BLaER1 (cell line): ENCODE results near the gene PCSK4.

Experiments
- H3K27ac ChIP-seq: shearing (Covaris generic); formaldehyde crosslinking; 2 replicates; pipeline ENCODE4 v1.8.1; 2022
- H3K27me3 ChIP-seq: shearing (Covaris generic); formaldehyde crosslinking; 2 replicates; pipeline ENCODE4 v1.8.1; 2022
- H3K36me3 ChIP-seq: shearing (Covaris generic); formaldehyde crosslinking; 2 replicates; pipeline ENCODE4 v1.8.1; 2022
- H3K4me1 ChIP-seq: shearing (Covaris generic); formaldehyde crosslinking; 2 replicates; pipeline ENCODE4 v1.8.1; 2022
- H3K4me2 ChIP-seq: shearing (Covaris generic); formaldehyde crosslinking; 2 replicates; pipeline ENCODE4 v1.8.1; 2022
- H3K4me3 ChIP-seq: shearing (Covaris generic); formaldehyde crosslinking; 2 replicates; pipeline ENCODE4 v1.8.1; 2022
- H3K9ac ChIP-seq: shearing (Covaris generic); formaldehyde crosslinking; 2 replicates; pipeline ENCODE4 v1.8.1; 2022
- H3K9me3 ChIP-seq: shearing (Covaris generic); formaldehyde crosslinking; 2 replicates; pipeline ENCODE4 v1.8.1; 2022
- H4K20me1 ChIP-seq: shearing (Covaris generic); formaldehyde crosslinking; 2 replicates; pipeline ENCODE4 v1.8.1; 2022
- Cebpa-rat ChIP-seq: shearing (Covaris generic); IDR thresholded peaks from 2 replicates; pipeline ENCODE4 v1.8.1; 2022

Gene PCSK4

DNA sequence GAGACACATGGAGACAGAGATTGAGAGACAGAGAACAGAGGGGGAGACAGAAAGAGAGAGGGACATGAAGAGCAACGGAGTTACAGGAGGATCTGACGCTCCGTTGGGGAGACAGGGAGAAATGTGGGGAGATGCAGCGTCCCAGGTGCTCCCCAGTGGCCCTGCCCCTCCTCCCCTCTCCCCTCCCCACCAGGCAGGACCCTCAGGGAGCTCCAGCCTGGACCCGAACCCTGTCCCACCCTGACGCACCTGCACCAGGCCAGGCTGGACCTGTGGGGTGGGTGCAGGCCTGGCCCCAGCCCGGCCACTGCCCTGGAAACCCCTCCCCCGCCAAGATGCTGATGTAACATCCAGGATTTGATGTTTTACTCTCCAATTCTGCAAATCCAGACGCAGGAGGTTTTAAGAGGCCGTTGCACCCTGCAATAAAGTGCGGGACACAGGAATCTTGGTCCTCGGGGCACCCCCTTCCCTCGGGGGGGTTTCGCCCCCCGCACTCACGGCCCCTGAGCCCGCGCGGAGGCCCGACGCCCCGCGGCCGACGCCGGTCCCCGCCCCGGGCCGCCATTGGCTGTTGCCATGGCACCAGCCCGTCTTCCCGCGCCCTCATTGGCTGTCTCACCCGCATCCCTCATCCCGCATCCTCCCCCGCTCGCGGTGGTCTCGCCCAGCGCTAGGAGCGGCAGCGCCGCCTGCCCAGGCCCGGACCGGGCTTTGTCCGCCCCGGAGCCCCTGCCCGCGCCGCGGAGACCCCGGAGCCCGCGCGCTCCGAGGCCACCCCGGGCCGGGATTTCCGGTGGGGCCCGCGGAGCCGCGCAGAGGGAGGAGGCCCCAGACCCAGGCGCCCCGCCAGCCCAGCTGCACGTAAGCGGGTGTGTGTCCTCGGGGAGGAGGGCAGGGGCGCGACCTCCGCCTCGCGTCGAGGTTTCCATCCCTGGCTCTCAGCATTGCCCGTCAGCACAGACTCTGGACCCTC lies 40.4 kb downstream of the PCSK4 start, which contains the start of gene APC2:
APC2 (plus strand) TSS at position 655 of the 976 bp plus-strand sequence. CDS start 2,881 bp downstream, outside the sequence.
- H3K4me1 ChIP-seq = peaks cover 37% of the 10 kb centered on the region
- peaks cover 96% of the 10 kb centered on the region for H3K27me3 ChIP-seq
- peak within 1 kb of the TSS; percentile 78 for H3K4me2 ChIP-seq
- no peak for TF ChIP-seq Cebpa-rat
- H3K9ac ChIP-seq = no peak within 1 kb of the TSS
- peaks cover 79% of the 10 kb centered on the region for H4K20me1 ChIP-seq
- no peak within 1 kb of the TSS for H3K27ac ChIP-seq
- H3K4me3 ChIP-seq = peak within 1 kb of the TSS; percentile 56
- no peaks in the 10 kb centered on the region for H3K36me3 ChIP-seq
- H3K9me3 ChIP-seq = no peaks in the 10 kb centered on the region

GRCh38 chr19:1447944-1448343 lies 42.2 kb downstream of the PCSK4 start:
- Histone ChIP-seq H4K20me1 (peaks cover 93% of the 10 kb centered on the region), H3K4me2 (no peak overlapping the region), H3K9ac (no peak overlapping the region), H3K36me3 (peaks cover 5% of the 10 kb centered on the region), H3K4me3 (no peak overlapping the region), H3K4me1 (peaks cover 31% of the 10 kb centered on the region), H3K27me3 (peaks cover 83% of the 10 kb centered on the region), H3K27ac (no peak overlapping the region), H3K9me3 (no peaks in the 10 kb centered on the region)
- TF ChIP-seq Cebpa-rat = no peak

GRCh38 chr19:1447504-1447903 lies 42.6 kb downstream of the PCSK4 start:
- TF ChIP-seq Cebpa-rat = no peak
- H3K4me3 ChIP-seq = no peak overlapping the region

DNA sequence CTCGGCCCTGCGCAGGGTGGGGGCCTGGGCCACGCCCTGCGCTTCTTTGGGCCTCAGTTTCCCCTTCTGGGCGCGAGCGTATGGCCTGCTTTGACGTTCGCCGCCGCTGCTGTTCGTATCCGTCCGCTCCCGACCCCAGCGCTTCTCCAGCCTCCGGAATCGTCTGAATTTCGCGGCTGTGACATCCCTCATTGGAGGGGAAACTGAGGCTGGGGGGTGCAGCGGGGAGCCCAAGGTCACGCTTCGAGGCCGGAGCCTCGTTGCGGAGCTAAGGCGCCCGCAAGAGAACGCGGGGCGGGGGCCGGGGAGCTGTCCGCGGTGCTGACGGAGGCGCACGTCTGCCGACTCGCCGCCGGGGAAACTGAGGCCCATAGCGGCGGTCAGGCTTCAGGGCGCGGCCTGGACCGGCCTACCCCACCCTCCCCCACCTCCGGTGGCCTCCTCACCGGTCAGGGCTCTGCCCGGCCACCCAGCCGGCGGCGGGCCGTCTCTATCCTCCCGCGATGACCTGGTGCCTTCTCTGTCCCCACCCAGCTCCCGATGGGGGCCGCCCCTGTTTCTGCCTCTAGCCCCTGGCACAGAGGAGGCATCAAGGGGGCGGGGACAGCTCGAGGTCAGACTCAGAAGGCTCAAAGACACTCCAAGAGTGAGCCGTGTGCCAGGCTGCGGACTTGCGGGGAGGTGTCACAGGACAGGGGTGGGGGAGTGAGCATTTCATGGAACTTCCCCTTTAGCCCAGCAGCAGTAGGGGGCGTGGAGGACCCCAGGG lies 43.3 kb downstream of the PCSK4 start:
- Histone ChIP-seq H3K9ac (no peak overlapping the region), H3K4me2 (0 out of 2 replicates have a peak overlapping the region, but pooled peaks have one; percentile 9), H3K9me3 (no peaks in the 10 kb centered on the region), H3K36me3 (peaks cover 15% of the 10 kb centered on the region), H3K27ac (no peak overlapping the region), H3K4me1 (peaks cover 35% of the 10 kb centered on the region), H3K27me3 (peaks cover 73% of the 10 kb centered on the region), H4K20me1 (peaks cover 93% of the 10 kb centered on the region), H3K4me3 (0 out of 2 replicates have a peak overlapping the region, but pooled peaks have one; percentile 4)
- TF ChIP-seq Cebpa-rat = no peak

More at GRCh38 chr19:1447504-1447903, 42.6 kb downstream of the PCSK4 start:
- H3K27ac ChIP-seq = no peak overlapping the region
- no peaks in the 10 kb centered on the region for H3K9me3 ChIP-seq
- peaks cover 9% of the 10 kb centered on the region for H3K36me3 ChIP-seq
- H4K20me1 ChIP-seq = peaks cover 93% of the 10 kb centered on the region
- H3K4me1 ChIP-seq = peaks cover 31% of the 10 kb centered on the region
- peaks cover 79% of the 10 kb centered on the region for H3K27me3 ChIP-seq
- H3K4me2 ChIP-seq = no peak overlapping the region
- H3K9ac ChIP-seq = no peak overlapping the region

GRCh38 chr19:1445932-1446712 lies 44.0 kb downstream of the PCSK4 start:
- Histone ChIP-seq H3K9ac (no peak overlapping the region), H3K36me3 (peaks cover 23% of the 10 kb centered on the region), H3K27me3 (peaks cover 65% of the 10 kb centered on the region), H3K4me1 (peaks cover 38% of the 10 kb centered on the region), H4K20me1 (peaks cover 99% of the 10 kb centered on the region), H3K4me3 (0 out of 2 replicates have a peak overlapping the region, but pooled peaks have one; percentile 4), H3K27ac (no peak overlapping the region), H3K4me2 (no peak overlapping the region), H3K9me3 (no peaks in the 10 kb centered on the region)
- TF ChIP-seq Cebpa-rat = no peak

GRCh38 chr19:1445185-1445931 lies 44.8 kb downstream of the PCSK4 start:
- H3K27ac ChIP-seq = no peak overlapping the region; the same call in 1 of the 2 replicates
- H3K4me2 ChIP-seq = peak overlapping the region; percentile 92
- H3K27me3 ChIP-seq = peaks cover 58% of the 10 kb centered on the region
- peaks cover 31% of the 10 kb centered on the region for H3K36me3 ChIP-seq
- peaks cover 99% of the 10 kb centered on the region for H4K20me1 ChIP-seq
- peaks cover 42% of the 10 kb centered on the region for H3K4me1 ChIP-seq
- peak overlapping the region; percentile 66 for H3K9ac ChIP-seq
- H3K9me3 ChIP-seq = no peaks in the 10 kb centered on the region
- H3K4me3 ChIP-seq = peak overlapping the region; percentile 63
- no peak for TF ChIP-seq Cebpa-rat

GRCh38 chr19:1441677-1442438 lies 48.3 kb downstream of the PCSK4 start:
- TF ChIP-seq Cebpa-rat = no peak

DNA sequence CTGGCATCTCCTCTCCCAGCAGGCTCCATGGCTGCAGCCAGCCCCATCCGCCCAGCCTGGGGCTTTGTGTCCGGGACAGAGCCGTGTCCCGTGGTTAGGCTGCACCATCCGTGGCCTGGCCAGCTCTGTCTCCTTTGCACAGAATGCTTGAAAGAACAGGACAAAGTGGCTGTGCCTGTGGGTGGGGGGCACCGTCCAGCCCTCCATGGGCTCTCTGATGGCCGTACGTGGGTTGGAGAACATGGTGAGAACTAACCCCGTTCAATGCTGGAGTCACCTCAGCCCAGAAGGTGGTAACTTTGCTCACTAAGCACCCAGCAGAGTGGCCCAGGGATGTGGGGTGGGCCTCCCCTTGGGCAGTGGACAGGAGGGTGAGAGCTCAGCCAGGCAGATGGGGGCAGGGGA lies 49.1 kb downstream of the PCSK4 start:
- Histone ChIP-seq H3K4me1 (peaks cover 65% of the 10 kb centered on the region), H3K27ac (no peak overlapping the region), H3K9me3 (no peaks in the 10 kb centered on the region), H4K20me1 (peaks cover 92% of the 10 kb centered on the region), H3K4me2 (peak overlapping the region; percentile 95), H3K9ac (0 out of 2 replicates have a peak overlapping the region, but pooled peaks have one; percentile 36), H3K27me3 (peaks cover 14% of the 10 kb centered on the region), H3K36me3 (peaks cover 42% of the 10 kb centered on the region), H3K4me3 (no peak overlapping the region)
- no peak for TF ChIP-seq Cebpa-rat

More at GRCh38 chr19:1441677-1442438, 48.3 kb downstream of the PCSK4 start:
- Histone ChIP-seq H3K36me3 (peaks cover 42% of the 10 kb centered on the region), H4K20me1 (peaks cover 92% of the 10 kb centered on the region), H3K9ac (no peak overlapping the region), H3K9me3 (no peaks in the 10 kb centered on the region), H3K4me3 (no peak overlapping the region), H3K4me2 (no peak overlapping the region), H3K27ac (no peak overlapping the region), H3K4me1 (peaks cover 58% of the 10 kb centered on the region), H3K27me3 (peaks cover 23% of the 10 kb centered on the region)
